SK-N-SH (cell line): ENCODE measurements around the gene MEX3A. TPM values are rescaled to one million over a fixed set of nuclear protein-coding genes. Genes with fewer than 3 reads are reported as not detected.

Experiments
- CTCF ChIA-PET: fragments of 300-600, 350-600 bp; formaldehyde crosslinking; extraction: SDS; loops from one replicate; lab custom pipeline; 2021; lab: Yijun Ruan, JAX
- POLR2A ChIA-PET: fragments of 350-600 bp; sonication (Branson Sonifier 250); formaldehyde crosslinking; extraction: SDS; loops from one replicate; lab custom pipeline; 2020; ENCODE audit warnings: antibody characterized with exemption, inconsistent platforms; lab: Yijun Ruan, JAX
- DNase-seq: peaks from one replicate; pipeline ENCODE4 v3.0.0; 2012
- H2AFZ ChIP-seq: fragments of 200-600 bp; sonication (generic); 2 replicates; pipeline ENCODE4 v1.8.1; 2016; ENCODE audit warnings: antibody characterized with exemption, mild to moderate bottlenecking, low read depth
- H3F3A ChIP-seq: fragments of 200-600 bp; sonication (generic); replicated peaks from 2 replicates; pipeline ENCODE3; 2016; ENCODE audit warnings: antibody characterized with exemption, mild to moderate bottlenecking; ENCODE audit not compliant: insufficient read depth
- H3K27ac ChIP-seq, 2 experiments: fragments of 200-500 bp in 1 of 2; fragments of 200-600 bp in 1 of 2; sonication (Bioruptor generic) in 1 of 2; sonication (generic), shearing (Covaris generic) in 1 of 2; 2 replicates each; pipeline versions ENCODE4 v1.5.1 to v1.6.1; 2014 to 2016; ENCODE audit warnings: low read depth in 2 of 2, inconsistent platforms in 1 of 2, low read length in 1 of 2, mild to moderate bottlenecking in 1 of 2, mixed read lengths in 1 of 2
- H3K27me3 ChIP-seq: fragments of 200-600 bp; sonication (generic), shearing (Covaris generic); 2 replicates; pipeline ENCODE4 v1.6.1; 2016; ENCODE audit warnings: mixed run types; ENCODE audit not compliant: insufficient read depth
- H3K36me3 ChIP-seq, 2 experiments: fragments of 200-500 bp in 1 of 2; fragments of 200-600 bp in 1 of 2; sonication (Bioruptor generic) in 1 of 2; sonication (generic) in 1 of 2; replicated peaks in 1 of 2; 2 replicates each; pipeline versions ENCODE3 to v1.5.1; 2014 to 2016; ENCODE audit warnings: low read length in 1 of 2, mild to moderate bottlenecking in 1 of 2; ENCODE audit not compliant: insufficient read depth in 2 of 2, control insufficient read depth in 1 of 2
- H3K4me1 ChIP-seq, 2 experiments: fragments of 200-500 bp in 1 of 2; fragments of 200-600 bp in 1 of 2; sonication (Bioruptor generic) in 1 of 2; sonication (generic), shearing (Covaris generic) in 1 of 2; 2 replicates each; pipeline versions ENCODE4 v1.5.1 to v1.6.1; 2014 to 2016; ENCODE audit warnings: low read depth in 1 of 2, low read length in 1 of 2, mixed run types in 1 of 2; ENCODE audit not compliant: insufficient read depth in 2 of 2, control insufficient read depth in 1 of 2
- H3K4me2 ChIP-seq: fragments of 200-600 bp; sonication (generic), shearing (Covaris generic); 2 replicates; pipeline ENCODE4 v1.6.1; 2017; ENCODE audit warnings: mixed run types
- H3K4me3 ChIP-seq, 2 experiments: fragments of 200-500 bp in 1 of 2; fragments of 200-600 bp in 1 of 2; sonication (Bioruptor generic) in 1 of 2; sonication (generic), shearing (Covaris generic) in 1 of 2; 2 replicates each; pipeline versions ENCODE4 v1.5.1 to v1.8.1; 2014 to 2016; ENCODE audit warnings: low read depth in 2 of 2, inconsistent platforms in 1 of 2, low read length in 1 of 2, mild to moderate bottlenecking in 1 of 2, mixed read lengths in 1 of 2, moderate library complexity in 1 of 2
- H3K79me2 ChIP-seq: fragments of 200-600 bp; sonication (generic); 2 replicates; pipeline ENCODE4 v1.8.1; 2017; ENCODE audit warnings: mild to moderate bottlenecking; ENCODE audit not compliant: insufficient read depth
- H3K9ac ChIP-seq: fragments of 200-600 bp; sonication (generic); 2 replicates; pipeline ENCODE4 v1.6.1; 2017; ENCODE audit warnings: mixed run types
- H3K9me2 ChIP-seq: fragments of 200-600 bp; sonication (generic); 2 replicates; pipeline ENCODE4 v1.6.1; 2017; ENCODE audit warnings: mixed run types
- H3K9me3 ChIP-seq: fragments of 200-600 bp; sonication (generic); 2 replicates; pipeline ENCODE4 v1.6.1; 2017; ENCODE audit warnings: mixed run types, mild to moderate bottlenecking, moderate library complexity
- H4K20me1 ChIP-seq: fragments of 200-600 bp; sonication (generic); 2 replicates; pipeline ENCODE4 v1.6.1; 2017; ENCODE audit warnings: mild to moderate bottlenecking, mixed run types; ENCODE audit not compliant: insufficient read depth
- CHD2 ChIP-seq: fragments of 150-350 bp; IDR thresholded peaks from 2 replicates; pipeline ENCODE4 v1.6.1; 2018; ENCODE audit warnings: low read length; ENCODE audit not compliant: partially characterized antibody
- FOSL2 ChIP-seq: IDR thresholded peaks from 2 replicates; pipeline ENCODE4 v1.4.0; 2012; ENCODE audit warnings: low read depth, mild to moderate bottlenecking, moderate library complexity, borderline replicate concordance
- FOXM1 ChIP-seq: IDR thresholded peaks from 2 replicates; pipeline ENCODE4 v1.4.0; 2012; ENCODE audit warnings: low read depth, mild to moderate bottlenecking
- GABPA ChIP-seq: IDR thresholded peaks from 2 replicates; pipeline ENCODE4 v1.4.0; 2012; ENCODE audit warnings: low read depth, mild to moderate bottlenecking
- JUND ChIP-seq: IDR thresholded peaks from 2 replicates; pipeline ENCODE4 v1.4.0; 2012
- NFIC ChIP-seq: IDR thresholded peaks from 2 replicates; pipeline ENCODE4 v1.4.0; 2012; ENCODE audit warnings: borderline replicate concordance
- RCOR1 ChIP-seq: fragments of 150-350 bp; IDR thresholded peaks from 2 replicates; pipeline ENCODE4 v1.6.1; 2017; ENCODE audit warnings: antibody characterized with exemption, low read length
- TCF12 ChIP-seq: IDR thresholded peaks from 2 replicates; pipeline ENCODE4 v1.4.0; 2012
- YY1 ChIP-seq: IDR thresholded peaks from 2 replicates; pipeline ENCODE4 v1.4.0; 2012; ENCODE audit warnings: low read depth, mild to moderate bottlenecking
- WGBS: methylation state at CpG from one replicate; pipeline ENCODE4 v1.1.6; 2017; ENCODE audit warnings: low lambda C conversion rate; 5-methylcytosine and 5-hydroxymethylcytosine counted together
- polyA plus RNA-seq, 3 experiments: library from polyadenylated mRNA; depleted of rRNA; stranded (reverse); fragments of >200 nt; gene quantifications; 2 replicates each; pipeline ENCODE4 v1.2.3, GENCODE V29; 2012
- TF ChIP-seq, protein P1 (sequence below): fragments of 150-350 bp; IDR thresholded peaks from 2 replicates; pipeline ENCODE4 v1.6.1; 2016; ENCODE audit warnings: mild to moderate bottlenecking, low read depth, low read length
- TF ChIP-seq, protein P2 (sequence below): IDR thresholded peaks from 2 replicates; pipeline ENCODE4 v1.4.0; 2012; ENCODE audit warnings: low read depth
- TF ChIP-seq, protein P3 (sequence below): IDR thresholded peaks from 2 replicates; pipeline ENCODE4 v1.4.0; 2012; ENCODE audit warnings: low read depth, borderline replicate concordance

MEX3A gene
- polyA plus RNA-seq, 1 of the 3 experiments (the other 2 are of a cell fraction) = 16.2 TPM

DNA sequence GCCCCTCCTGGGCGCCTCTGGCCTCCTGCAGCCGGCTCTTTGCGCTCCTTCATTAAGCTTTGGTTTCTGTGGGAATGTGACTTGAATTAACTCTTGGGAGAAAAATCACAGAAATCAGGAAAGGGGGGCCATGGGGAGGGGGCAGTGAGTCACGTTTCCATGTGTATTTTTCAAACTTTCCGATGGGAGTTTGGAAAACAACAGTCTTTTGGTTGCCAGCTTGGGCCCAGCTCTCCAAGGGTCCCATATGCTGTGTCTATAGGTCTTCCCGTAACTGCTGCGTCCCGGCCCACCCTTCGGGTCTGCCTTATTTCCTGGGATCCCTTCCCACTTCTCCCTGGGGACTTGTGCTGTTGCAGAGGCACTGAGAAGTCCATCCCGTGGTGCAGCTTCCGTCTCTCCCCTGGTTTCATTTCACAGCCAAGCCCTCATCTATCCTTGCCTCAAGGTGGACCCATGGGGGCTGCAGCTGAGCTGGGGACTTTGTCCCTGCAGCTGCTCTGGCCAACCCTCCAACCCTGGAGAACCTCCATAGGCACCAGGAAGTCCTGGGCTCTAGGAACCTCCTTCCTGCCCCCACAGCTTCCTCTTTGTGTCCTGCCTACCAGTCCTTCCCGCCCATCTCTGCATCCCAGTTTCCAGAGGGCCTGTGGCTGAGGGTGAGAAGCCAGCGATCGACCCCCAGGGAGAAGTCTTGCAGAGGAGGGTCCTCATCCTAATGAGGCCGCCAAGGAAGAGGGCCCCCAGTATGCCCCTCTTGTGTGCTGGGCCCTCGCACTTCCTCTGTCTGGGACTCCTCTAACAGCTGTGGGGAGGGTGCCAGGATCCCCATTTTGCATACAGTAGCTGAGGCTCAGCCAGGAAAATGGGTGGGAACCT lies 20.6 kb upstream of the MEX3A start:
- Histone ChIP-seq H3K36me3 (no peaks in the 10 kb centered on the region), H3K9ac (peak overlapping the region; percentile 89), H2AFZ (no peak overlapping the region), H3K27me3 (no peaks in the 10 kb centered on the region), H3K4me2 (peak overlapping the region; percentile 73), H3K9me3 (no peaks in the 10 kb centered on the region), H3K79me2 (peaks cover 49% of the 10 kb centered on the region), H3K4me3 (no peak overlapping the region; a peak in 1 of 4 replicates), H3K9me2 (no peaks in the 10 kb centered on the region), H3F3A (peaks cover 45% of the 10 kb centered on the region), H3K4me1 (peaks cover 58 to 63% of the 10 kb centered on the region in 2 experiments), H4K20me1 (no peaks in the 10 kb centered on the region), H3K27ac (peak overlapping the region; percentile 77 to 99)
- ChIA-PET CTCF (interaction anchor here (0.8 to 29.6 kb wide), 4 partner anchors 12 to 58 kb away, joined by 3 to 1559 read pairs (median 12); partner anchors contain the start of gene LMNA), POLR2A (interaction anchor here (1.4 to 1.9 kb wide), 2 partner anchors 11 to 20 kb away, joined by 4 to 6 read pairs; partner anchors contain the start of gene LMNA)
- TF ChIP-seq, protein P1, sequence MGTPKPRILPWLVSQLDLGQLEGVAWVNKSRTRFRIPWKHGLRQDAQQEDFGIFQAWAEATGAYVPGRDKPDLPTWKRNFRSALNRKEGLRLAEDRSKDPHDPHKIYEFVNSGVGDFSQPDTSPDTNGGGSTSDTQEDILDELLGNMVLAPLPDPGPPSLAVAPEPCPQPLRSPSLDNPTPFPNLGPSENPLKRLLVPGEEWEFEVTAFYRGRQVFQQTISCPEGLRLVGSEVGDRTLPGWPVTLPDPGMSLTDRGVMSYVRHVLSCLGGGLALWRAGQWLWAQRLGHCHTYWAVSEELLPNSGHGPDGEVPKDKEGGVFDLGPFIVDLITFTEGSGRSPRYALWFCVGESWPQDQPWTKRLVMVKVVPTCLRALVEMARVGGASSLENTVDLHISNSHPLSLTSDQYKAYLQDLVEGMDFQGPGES = no peak
- 0 out of 2 replicates have a peak, but pooled peaks have one; percentile 46 for TF ChIP-seq JUND
- peak; percentile 80 for TF ChIP-seq FOXM1
- TF ChIP-seq GABPA = 0 out of 2 replicates have a peak, but pooled peaks have one; percentile 36
- TF ChIP-seq CHD2 = no peak
- peak; percentile 55; the same call in 1 of the 2 replicates for TF ChIP-seq FOSL2
- TF ChIP-seq, protein P2, sequence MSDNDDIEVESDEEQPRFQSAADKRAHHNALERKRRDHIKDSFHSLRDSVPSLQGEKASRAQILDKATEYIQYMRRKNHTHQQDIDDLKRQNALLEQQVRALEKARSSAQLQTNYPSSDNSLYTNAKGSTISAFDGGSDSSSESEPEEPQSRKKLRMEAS = 0 out of 2 replicates have a peak, but pooled peaks have one; percentile 11
- TF ChIP-seq, protein P3, sequence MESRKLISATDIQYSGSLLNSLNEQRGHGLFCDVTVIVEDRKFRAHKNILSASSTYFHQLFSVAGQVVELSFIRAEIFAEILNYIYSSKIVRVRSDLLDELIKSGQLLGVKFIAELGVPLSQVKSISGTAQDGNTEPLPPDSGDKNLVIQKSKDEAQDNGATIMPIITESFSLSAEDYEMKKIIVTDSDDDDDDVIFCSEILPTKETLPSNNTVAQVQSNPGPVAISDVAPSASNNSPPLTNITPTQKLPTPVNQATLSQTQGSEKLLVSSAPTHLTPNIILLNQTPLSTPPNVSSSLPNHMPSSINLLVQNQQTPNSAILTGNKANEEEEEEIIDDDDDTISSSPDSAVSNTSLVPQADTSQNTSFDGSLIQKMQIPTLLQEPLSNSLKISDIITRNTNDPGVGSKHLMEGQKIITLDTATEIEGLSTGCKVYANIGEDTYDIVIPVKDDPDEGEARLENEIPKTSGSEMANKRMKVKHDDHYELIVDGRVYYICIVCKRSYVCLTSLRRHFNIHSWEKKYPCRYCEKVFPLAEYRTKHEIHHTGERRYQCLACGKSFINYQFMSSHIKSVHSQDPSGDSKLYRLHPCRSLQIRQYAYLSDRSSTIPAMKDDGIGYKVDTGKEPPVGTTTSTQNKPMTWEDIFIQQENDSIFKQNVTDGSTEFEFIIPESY = no peak
- TF ChIP-seq TCF12 = peak; percentile 59; the same call in 1 of the 2 replicates
- no peak for DNase-seq
- 62% methylated on average over 12 of the region's 16 CpGs for WGBS

DNA sequence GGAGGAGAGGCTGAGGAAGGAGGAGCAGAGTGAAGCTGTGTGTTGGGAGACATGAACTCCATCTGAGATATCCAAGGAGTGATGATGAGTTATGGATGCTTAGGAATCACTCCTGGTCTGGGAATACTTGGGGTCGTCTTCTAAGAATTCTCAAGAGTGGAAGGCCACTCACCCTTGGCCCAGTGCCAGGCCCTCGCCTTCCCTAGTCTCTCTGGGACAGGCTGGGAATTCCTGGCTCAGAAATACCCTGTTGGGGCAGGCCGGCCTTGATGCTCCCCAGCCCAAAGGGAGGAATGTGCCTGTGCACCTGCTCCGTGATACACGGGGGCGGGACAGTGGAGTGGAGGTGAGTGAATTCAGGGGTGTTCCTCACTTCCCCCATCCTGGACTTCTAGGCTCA lies 19.6 kb upstream of the MEX3A start:
- no peaks in the 10 kb centered on the region for H3K9me2 ChIP-seq
- no peak for DNase-seq
- CTCF ChIA-PET = interaction anchor here (1.1 to 29.6 kb wide), 3 partner anchors 11 to 29 kb away, joined by 3 to 1559 read pairs (median 21); partner anchors contain the start of gene LMNA
- no peak for TF ChIP-seq YY1
- TF ChIP-seq RCOR1 = no peak
- peak; percentile 76 for TF ChIP-seq NFIC
- TF ChIP-seq, all 33 proteins: peak for 1
- H3K9me3 ChIP-seq = no peaks in the 10 kb centered on the region
- peak overlapping the region; percentile 89; the same call in 1 of the 2 replicates for H3K9ac ChIP-seq
- peaks cover 59 to 63% of the 10 kb centered on the region in 2 experiments for H3K4me1 ChIP-seq
- no peak overlapping the region for H2AFZ ChIP-seq
- H3K4me3 ChIP-seq = no peak overlapping the region
- H3K27me3 ChIP-seq = no peaks in the 10 kb centered on the region
- peaks cover 56% of the 10 kb centered on the region for H3K79me2 ChIP-seq
- WGBS = 27% methylated on average over 2 of the region's 6 CpGs
- peaks cover 35% of the 10 kb centered on the region for H3F3A ChIP-seq
- no peaks in the 10 kb centered on the region for H4K20me1 ChIP-seq
- H3K4me2 ChIP-seq = peak overlapping the region; percentile 73; the same call in 1 of the 2 replicates
- POLR2A ChIA-PET = interaction anchor here (1.5 to 1.9 kb wide), 2 partner anchors 12 to 24 kb away, joined by 3 to 6 read pairs; partner anchors contain the start of gene LMNA
- peak overlapping the region in 1 of 2 experiments; percentile 99; a peak in 3 of 4 replicates for H3K27ac ChIP-seq
- H3K36me3 ChIP-seq = no peaks in the 10 kb centered on the region
